Prostate gland (tissue), 2 donors: ENCODE results near the gene KAT2A.

Experiments
- POLR2AphosphoS5 ChIP-seq: sonication (generic); formaldehyde crosslinking; IDR thresholded peaks from one replicate; pipeline ENCODE4 v1.6.1; 2017; ENCODE audit warnings: antibody characterized with exemption
- TF ChIP-seq, protein P1 (sequence below), 4 experiments: fragments of 200-600 bp in 2 of 4; fragments of 450-650 bp in 2 of 4; sonication (generic) in 2 of 4; IDR thresholded peaks; 1 replicate in 3 of 4; 2 replicates in 1 of 4; pipeline ENCODE4 v1.5.1; 2016 to 2019; ENCODE audit warnings: antibody characterized with exemption in 4 of 4, mild to moderate bottlenecking in 2 of 4, moderate library complexity in 2 of 4

DNA sequence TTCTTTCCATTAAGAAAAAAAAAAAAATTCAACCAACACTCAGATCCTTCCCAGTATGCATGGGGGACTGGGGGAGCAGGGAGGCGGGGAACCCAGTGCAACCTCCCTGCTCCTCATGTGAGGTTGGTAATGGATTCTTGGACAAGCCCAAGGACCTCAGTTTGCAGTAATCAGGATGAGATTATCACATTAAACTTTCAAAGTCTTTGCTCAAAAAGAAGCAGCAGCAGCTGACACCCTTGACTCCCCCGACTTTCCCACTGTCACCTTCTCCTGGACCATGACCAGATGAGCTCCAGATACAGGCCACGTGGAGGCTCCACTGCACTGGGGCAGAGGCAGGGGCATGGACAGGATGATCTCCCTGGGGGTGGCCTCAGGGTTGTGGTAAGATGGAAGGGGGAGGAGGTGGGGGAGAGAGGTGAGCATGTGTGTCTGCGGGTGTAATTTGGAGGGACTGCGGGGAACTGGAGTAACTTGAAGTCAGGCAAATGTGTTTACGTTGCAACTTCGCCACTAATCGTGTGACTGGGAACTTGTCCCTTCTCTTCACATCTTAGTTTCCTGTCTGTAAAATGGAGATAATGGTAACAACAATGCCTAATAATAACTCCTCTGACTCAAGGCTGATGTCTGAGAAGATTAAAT is 42.6 kb downstream of the KAT2A start:
- TF ChIP-seq, protein P1, sequence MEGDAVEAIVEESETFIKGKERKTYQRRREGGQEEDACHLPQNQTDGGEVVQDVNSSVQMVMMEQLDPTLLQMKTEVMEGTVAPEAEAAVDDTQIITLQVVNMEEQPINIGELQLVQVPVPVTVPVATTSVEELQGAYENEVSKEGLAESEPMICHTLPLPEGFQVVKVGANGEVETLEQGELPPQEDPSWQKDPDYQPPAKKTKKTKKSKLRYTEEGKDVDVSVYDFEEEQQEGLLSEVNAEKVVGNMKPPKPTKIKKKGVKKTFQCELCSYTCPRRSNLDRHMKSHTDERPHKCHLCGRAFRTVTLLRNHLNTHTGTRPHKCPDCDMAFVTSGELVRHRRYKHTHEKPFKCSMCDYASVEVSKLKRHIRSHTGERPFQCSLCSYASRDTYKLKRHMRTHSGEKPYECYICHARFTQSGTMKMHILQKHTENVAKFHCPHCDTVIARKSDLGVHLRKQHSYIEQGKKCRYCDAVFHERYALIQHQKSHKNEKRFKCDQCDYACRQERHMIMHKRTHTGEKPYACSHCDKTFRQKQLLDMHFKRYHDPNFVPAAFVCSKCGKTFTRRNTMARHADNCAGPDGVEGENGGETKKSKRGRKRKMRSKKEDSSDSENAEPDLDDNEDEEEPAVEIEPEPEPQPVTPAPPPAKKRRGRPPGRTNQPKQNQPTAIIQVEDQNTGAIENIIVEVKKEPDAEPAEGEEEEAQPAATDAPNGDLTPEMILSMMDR (IDR thresholded peaks at IDR 0.05): no peak
- no peak for TF ChIP-seq POLR2AphosphoS5
